OCI-LY3 (cell line): ENCODE data around the gene LAMB3.

Experiments used
- CTCF ChIP-seq: fragments of 200-600, 300-600 bp; sonication (generic); IDR thresholded peaks from 2 replicates; pipeline ENCODE4 v1.5.1; 2014; ENCODE audit warnings: antibody characterized with exemption, low read length, low read depth
- EZH2phosphoT487 ChIP-seq: fragments of 200-600 bp; shearing (Covaris generic); IDR thresholded peaks from 2 replicates; pipeline ENCODE4 v1.6.1; 2018; ENCODE audit warnings: antibody characterized with exemption, mixed run types, low read depth

- peak; percentile 93 for TF ChIP-seq CTCF
- no peak for TF ChIP-seq EZH2phosphoT487
Observed at GRCh38 chr1:209565759-209566678, 86.2 kb downstream of the LAMB3 start.
